ENCODE data around the gene ECT2L.

Gene ECT2L

GRCh38 chr6:138868181-138868580 is 72.3 kb downstream of the ECT2L start:
- Histone ChIP-seq H3K27me3 (ENCODE audit: control insufficient read depth in 3 of 3, insufficient read depth in 3 of 3, low read depth in 1 of 3, low read length in 3 of 3) (no peaks in the 10 kb centered on the region), H3K9me3 (replicated peaks in 1 of 2; ENCODE audit: control insufficient read depth in 2 of 2, insufficient read depth in 1 of 2, low read depth in 1 of 2, low read length in 2 of 2) (no peaks in the 10 kb centered on the region), H2BK5ac (ENCODE audit: low read length) (no peak overlapping the region), H3K9ac (ENCODE audit: low read depth, low read length, poor library complexity) (no peak overlapping the region), H3K4me1 (ENCODE audit: control insufficient read depth in 2 of 2, insufficient read depth in 1 of 2, low read depth in 1 of 2, low read length in 2 of 2) (peaks cover 2 to 4% of the 10 kb centered on the region in 2 donors), H3K18ac (ENCODE audit: low read length) (no peak overlapping the region), H2BK120ac (ENCODE audit: low read depth, low read length) (no peak overlapping the region), H3K4me2 (ENCODE audit: insufficient read depth, low read length, poor library complexity, severe bottlenecking) (no peak overlapping the region), H2BK15ac (ENCODE audit: low read length) (no peak overlapping the region), H3K27ac (replicated peaks; ENCODE audit: low read length) (no peak overlapping the region), H3K4me3 (ENCODE audit: low read length in 2 of 2) (no peak overlapping the region), H2BK12ac (ENCODE audit: low read length) (no peak overlapping the region), H3K4ac (ENCODE audit: low read length) (no peak overlapping the region), H3K79me1 (ENCODE audit: low read depth, low read length) (no peaks in the 10 kb centered on the region), H3K36me3 (replicated peaks in 1 of 2; ENCODE audit: control insufficient read depth in 2 of 2, insufficient read depth in 2 of 2, low read length in 2 of 2) (no peaks in the 10 kb centered on the region), H4K8ac (ENCODE audit: low read depth, low read length) (no peak overlapping the region), H4K91ac (ENCODE audit: low read depth, low read length, poor library complexity) (no peak overlapping the region), H3K23ac (ENCODE audit: low read depth, low read length, poor library complexity) (no peak overlapping the region), H2AFZ (ENCODE audit: low read length) (no peak overlapping the region), H2AK5ac (ENCODE audit: low read depth, low read length) (no peak overlapping the region), H3K14ac (ENCODE audit: low read length) (no peak overlapping the region)
- DNase-seq (ENCODE audit: low spot score) = no peak

GRCh38 chr6:138869398-138869797 is 73.5 kb downstream of the ECT2L start:
- Histone ChIP-seq H3K23ac (ENCODE audit: low read depth, low read length, poor library complexity) (no peak overlapping the region), H2BK5ac (ENCODE audit: low read length) (no peak overlapping the region), H3K18ac (ENCODE audit: low read length) (no peak overlapping the region), H2BK120ac (ENCODE audit: low read depth, low read length) (no peak overlapping the region), H3K4me2 (ENCODE audit: insufficient read depth, low read length, poor library complexity, severe bottlenecking) (no peak overlapping the region), H3K79me1 (ENCODE audit: low read depth, low read length) (no peaks in the 10 kb centered on the region), H3K9me3 (replicated peaks in 1 of 2; ENCODE audit: control insufficient read depth in 2 of 2, insufficient read depth in 1 of 2, low read depth in 1 of 2, low read length in 2 of 2) (no peaks in the 10 kb centered on the region), H3K4me3 (ENCODE audit: low read length in 2 of 2) (no peak overlapping the region), H3K36me3 (replicated peaks in 1 of 2; ENCODE audit: control insufficient read depth in 2 of 2, insufficient read depth in 2 of 2, low read length in 2 of 2) (no peaks in the 10 kb centered on the region), H2AK5ac (ENCODE audit: low read depth, low read length) (no peak overlapping the region), H3K4ac (ENCODE audit: low read length) (no peak overlapping the region), H4K91ac (ENCODE audit: low read depth, low read length, poor library complexity) (no peak overlapping the region), H2AFZ (ENCODE audit: low read length) (peak overlapping the region; percentile 46), H3K27ac (replicated peaks; ENCODE audit: low read length) (no peak overlapping the region), H2BK15ac (ENCODE audit: low read length) (no peak overlapping the region), H3K14ac (ENCODE audit: low read length) (no peak overlapping the region), H2BK12ac (ENCODE audit: low read length) (no peak overlapping the region), H4K8ac (ENCODE audit: low read depth, low read length) (no peak overlapping the region), H3K4me1 (ENCODE audit: control insufficient read depth in 2 of 2, insufficient read depth in 1 of 2, low read depth in 1 of 2, low read length in 2 of 2) (peaks cover 2 to 3% of the 10 kb centered on the region in 2 donors), H3K9ac (ENCODE audit: low read depth, low read length, poor library complexity) (no peak overlapping the region), H3K27me3 (ENCODE audit: control insufficient read depth in 3 of 3, insufficient read depth in 3 of 3, low read depth in 1 of 3, low read length in 3 of 3) (no peaks in the 10 kb centered on the region)
- WGBS, 2 donors (ENCODE audit: extremely low coverage in 2 of 2, insufficient read length in 2 of 2, insufficient replicate concordance in 1 of 2) = no CpG with 5 or more reads among the region's 4 CpGs
- DNase-seq (ENCODE audit: low spot score) = no peak

- H3K4me1 ChIP-seq (ENCODE audit: control insufficient read depth in 2 of 2, insufficient read depth in 1 of 2, low read depth in 1 of 2, low read length in 2 of 2) = peaks cover 2% of the 10 kb centered on the region in 2 donors
- no peaks in the 10 kb centered on the region for H3K36me3 ChIP-seq (replicated peaks in 1 of 2; ENCODE audit: control insufficient read depth in 2 of 2, insufficient read depth in 2 of 2, low read length in 2 of 2)
- H3K23ac ChIP-seq (ENCODE audit: low read depth, low read length, poor library complexity) = no peak overlapping the region
- H3K4ac ChIP-seq (ENCODE audit: low read length) = no peak overlapping the region
- no peak overlapping the region for H3K14ac ChIP-seq (ENCODE audit: low read length)
- H2BK5ac ChIP-seq (ENCODE audit: low read length) = no peak overlapping the region
- H2BK12ac ChIP-seq (ENCODE audit: low read length) = no peak overlapping the region
- DNase-seq (ENCODE audit: low spot score) = no peak
- H2BK15ac ChIP-seq (ENCODE audit: low read length) = no peak overlapping the region
- no peak overlapping the region for H2AFZ ChIP-seq (ENCODE audit: low read length)
- no peak overlapping the region for H2BK120ac ChIP-seq (ENCODE audit: low read depth, low read length)
- no peaks in the 10 kb centered on the region for H3K79me1 ChIP-seq (ENCODE audit: low read depth, low read length)
- H2AK5ac ChIP-seq (ENCODE audit: low read depth, low read length) = no peak overlapping the region
- no peak overlapping the region for H3K4me2 ChIP-seq (ENCODE audit: insufficient read depth, low read length, poor library complexity, severe bottlenecking)
- H4K8ac ChIP-seq (ENCODE audit: low read depth, low read length) = no peak overlapping the region
- H3K9ac ChIP-seq (ENCODE audit: low read depth, low read length, poor library complexity) = no peak overlapping the region
- H3K9me3 ChIP-seq (replicated peaks in 1 of 2; ENCODE audit: control insufficient read depth in 2 of 2, insufficient read depth in 1 of 2, low read depth in 1 of 2, low read length in 2 of 2) = no peaks in the 10 kb centered on the region
- H3K4me3 ChIP-seq (ENCODE audit: low read length in 2 of 2) = no peak overlapping the region
- no peak overlapping the region for H4K91ac ChIP-seq (ENCODE audit: low read depth, low read length, poor library complexity)
- no peak overlapping the region for H3K18ac ChIP-seq (ENCODE audit: low read length)
- H3K27me3 ChIP-seq (ENCODE audit: control insufficient read depth in 3 of 3, insufficient read depth in 3 of 3, low read depth in 1 of 3, low read length in 3 of 3) = no peaks in the 10 kb centered on the region
- no peak overlapping the region for H3K27ac ChIP-seq (replicated peaks; ENCODE audit: low read length)
- WGBS, 2 donors (ENCODE audit: extremely low coverage in 2 of 2, insufficient read length in 2 of 2, insufficient replicate concordance in 1 of 2) = no CpG with 5 or more reads among the region's 8 CpGs
Observed at GRCh38 chr6:138873191-138873590, 77.3 kb downstream of the ECT2L start.

- Histone ChIP-seq H3K9ac (ENCODE audit: low read depth, low read length, poor library complexity) (no peak overlapping the region), H3K27me3 (ENCODE audit: control insufficient read depth in 3 of 3, insufficient read depth in 3 of 3, low read depth in 1 of 3, low read length in 3 of 3) (no peaks in the 10 kb centered on the region), H3K23ac (ENCODE audit: low read depth, low read length, poor library complexity) (no peak overlapping the region), H3K14ac (ENCODE audit: low read length) (no peak overlapping the region), H3K79me1 (ENCODE audit: low read depth, low read length) (no peaks in the 10 kb centered on the region), H3K9me3 (replicated peaks in 1 of 2; ENCODE audit: control insufficient read depth in 2 of 2, insufficient read depth in 1 of 2, low read depth in 1 of 2, low read length in 2 of 2) (peaks cover 0 to 3% of the 10 kb centered on the region in 2 donors), H3K27ac (replicated peaks; ENCODE audit: low read length) (no peak overlapping the region), H3K4me3 (ENCODE audit: low read length in 2 of 2) (no peak overlapping the region), H3K4me2 (ENCODE audit: insufficient read depth, low read length, poor library complexity, severe bottlenecking) (no peak overlapping the region), H2BK5ac (ENCODE audit: low read length) (no peak overlapping the region), H2BK15ac (ENCODE audit: low read length) (no peak overlapping the region), H3K4ac (ENCODE audit: low read length) (no peak overlapping the region), H2BK120ac (ENCODE audit: low read depth, low read length) (no peak overlapping the region), H3K36me3 (replicated peaks in 1 of 2; ENCODE audit: control insufficient read depth in 2 of 2, insufficient read depth in 2 of 2, low read length in 2 of 2) (no peaks in the 10 kb centered on the region), H3K4me1 (ENCODE audit: control insufficient read depth in 2 of 2, insufficient read depth in 1 of 2, low read depth in 1 of 2, low read length in 2 of 2) (peaks cover 0 to 4% of the 10 kb centered on the region in 2 donors), H2AFZ (ENCODE audit: low read length) (no peak overlapping the region), H4K91ac (ENCODE audit: low read depth, low read length, poor library complexity) (no peak overlapping the region), H4K8ac (ENCODE audit: low read depth, low read length) (no peak overlapping the region), H2AK5ac (ENCODE audit: low read depth, low read length) (no peak overlapping the region), H2BK12ac (ENCODE audit: low read length) (no peak overlapping the region), H3K18ac (ENCODE audit: low read length) (no peak overlapping the region)
- WGBS, 2 donors (ENCODE audit: extremely low coverage in 2 of 2, insufficient read length in 2 of 2, insufficient replicate concordance in 1 of 2) = no CpG with 5 or more reads among the region's 7 CpGs
- DNase-seq (ENCODE audit: low spot score) = no peak
Observed at GRCh38 chr6:138882369-138883017, 86.6 kb downstream of the ECT2L start.

Data from neuronal stem cell (in vitro differentiated cells).